Stimulated activated CD4-positive, alpha-beta T cell treated with anti-CD3 and anti-CD28 coated beads, Interleukin-2, amount 100 ng/mL, for 24 hours (primary cell): Measurements from ENCODE around the gene KMT2C.
A peak's percentile ranks its signal among the peaks of the same experiment; 100 is the strongest.
"Not testable (repeated sequence)": the region's sequence is repeated elsewhere in the genome, so short reads cannot be mapped to it uniquely, and the experiment has no call there.

Experiments used
- DNase-seq, 2 donors: peaks; one replicate each; pipeline ENCODE4 v3.0.0-alpha.2; 2020

Gene KMT2C

GRCh38 chr7:152435384-152436110, at the start of gene KMT2C:
TSS of gene KMT2C (minus strand) at chr7:152436003. CDS start at chr7:152435786, 217 bp downstream.
- DNase-seq, result peak; percentile 57 to 59

- DNase-seq, result no peak
Observed at GRCh38 chr7:152481082-152481481, 45.3 kb upstream of the KMT2C start.

- no peak for DNase-seq
Observed at GRCh38 chr7:152480664-152481063, 44.9 kb upstream of the KMT2C start.

GRCh38 chr7:152479595-152479994, 43.8 kb upstream of the KMT2C start:
- no peak for DNase-seq

GRCh38 chr7:152478140-152478539, 42.3 kb upstream of the KMT2C start:
- no peak for DNase-seq

DNA sequence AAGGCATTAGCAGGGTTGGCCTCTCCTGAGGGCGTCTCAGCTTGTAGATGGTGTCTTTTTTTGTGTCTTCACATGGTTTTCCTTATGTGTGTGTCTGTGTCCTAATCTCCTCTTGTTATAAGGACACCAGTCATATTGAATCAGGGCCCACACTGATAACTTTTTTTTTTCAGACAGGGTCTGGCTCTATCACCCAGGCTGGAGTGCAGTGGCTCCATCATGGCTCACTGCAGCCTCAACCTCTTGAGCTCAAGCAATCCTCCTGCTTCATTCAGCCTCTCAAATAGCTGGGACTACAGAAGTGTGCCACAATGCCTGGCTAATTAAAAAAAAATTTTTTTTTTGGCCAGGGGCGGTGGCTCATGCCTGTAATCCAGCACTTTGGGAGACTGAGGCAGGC, 41.3 kb upstream of the KMT2C start:
- DNase-seq, result no peak

- DNase-seq, result no peak
Observed at GRCh38 chr7:152476551-152476950, 40.7 kb upstream of the KMT2C start.

DNA sequence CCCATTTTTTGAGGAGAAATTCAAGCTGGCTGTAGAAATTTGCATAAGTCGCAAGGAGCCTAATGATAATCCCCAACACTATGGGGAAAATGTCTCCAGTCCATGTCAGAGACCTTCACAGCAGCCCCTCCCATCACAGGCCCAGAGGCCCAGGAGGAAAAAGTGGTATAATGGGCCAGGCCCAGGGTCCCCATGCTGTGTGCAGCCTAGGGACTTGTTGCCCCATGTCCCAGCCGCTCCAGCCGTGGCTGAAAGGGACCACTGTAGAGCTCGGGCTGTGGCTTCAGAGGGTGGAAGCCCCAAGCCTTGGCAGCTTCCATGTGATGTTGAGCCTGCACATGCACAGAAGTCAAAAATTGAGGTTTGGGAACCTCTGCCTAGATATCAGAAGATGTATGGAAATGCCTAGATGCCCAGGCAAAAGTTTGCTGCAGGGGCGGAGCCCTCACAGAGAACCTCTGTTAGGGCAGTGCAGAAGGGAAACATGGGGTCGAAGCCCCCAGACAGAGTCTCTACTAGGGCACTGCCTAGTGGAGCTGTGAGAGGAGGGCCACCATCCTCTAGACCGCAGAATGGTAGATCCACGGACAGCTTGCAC, 35.3 kb upstream of the KMT2C start:
- DNase-seq, result not testable (repeated sequence)

- not testable (repeated sequence) for DNase-seq
Observed at GRCh38 chr7:152470251-152471022, 34.6 kb upstream of the KMT2C start.

DNA sequence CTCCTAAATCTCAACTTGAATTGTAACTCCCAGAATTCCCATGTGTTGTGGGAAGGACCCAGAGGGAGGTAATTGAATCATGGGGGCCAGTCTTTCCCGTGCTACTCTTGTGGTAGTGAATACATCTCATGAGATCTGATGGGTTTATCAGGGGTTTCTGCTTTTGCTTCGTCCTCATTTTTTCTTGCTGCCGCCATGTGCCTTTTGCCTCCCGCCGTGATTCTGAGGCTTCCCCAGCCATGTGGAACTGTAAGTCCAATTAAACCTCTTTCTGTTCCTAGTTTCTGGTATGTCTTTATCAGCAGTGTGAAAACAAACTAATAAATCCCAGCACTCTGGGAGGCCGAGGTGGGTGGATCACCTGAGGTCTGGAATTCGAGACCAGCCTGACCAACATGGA, 33.8 kb upstream of the KMT2C start:
- DNase-seq, result not testable (repeated sequence)

- no peak for DNase-seq
Observed at GRCh38 chr7:152467225-152467624, 31.4 kb upstream of the KMT2C start.

- DNase-seq, result no peak
Observed at GRCh38 chr7:152465119-152465387, 29.2 kb upstream of the KMT2C start.

DNA sequence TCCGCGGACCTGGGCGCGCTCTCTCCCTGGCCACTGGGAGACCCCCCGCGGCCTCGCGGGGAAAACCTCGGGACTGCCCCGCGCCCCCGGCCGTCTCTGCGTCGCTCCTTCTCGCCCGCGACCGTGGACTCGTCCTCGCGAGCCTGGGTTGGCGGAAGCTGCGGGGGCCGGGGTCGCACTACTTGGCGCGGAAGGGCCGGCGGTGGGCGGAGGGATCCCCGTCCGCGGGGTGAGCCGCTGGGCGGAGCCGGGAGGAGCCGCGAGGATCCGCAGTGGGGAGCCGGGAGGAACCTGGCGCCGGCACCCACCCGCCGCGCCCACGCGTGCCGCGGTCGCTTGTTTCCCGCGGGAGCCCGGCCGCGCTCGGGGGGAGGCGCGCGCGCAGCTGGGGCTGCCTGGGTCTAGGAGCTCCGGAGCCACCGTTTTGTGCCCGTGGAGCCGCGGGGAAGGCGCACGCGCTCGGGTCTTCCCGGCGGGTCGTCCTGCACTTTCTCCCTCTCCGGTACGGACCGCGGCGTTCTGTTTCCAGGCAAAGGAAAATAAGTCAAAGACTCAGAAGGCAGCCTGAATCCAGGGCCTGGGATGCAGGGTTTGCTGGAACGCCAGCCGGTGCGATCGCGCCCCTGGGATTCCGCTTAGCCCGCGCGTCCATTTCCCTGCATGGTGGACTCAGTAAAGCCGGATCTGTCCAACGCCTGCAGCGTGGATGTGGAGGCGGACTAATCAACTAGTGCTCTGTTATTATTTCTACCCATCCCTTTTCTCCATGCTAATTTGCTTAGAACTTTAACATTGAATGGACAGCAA, 28.7 kb upstream of the KMT2C start:
- DNase-seq, result peak; percentile 78 to 82

DNA sequence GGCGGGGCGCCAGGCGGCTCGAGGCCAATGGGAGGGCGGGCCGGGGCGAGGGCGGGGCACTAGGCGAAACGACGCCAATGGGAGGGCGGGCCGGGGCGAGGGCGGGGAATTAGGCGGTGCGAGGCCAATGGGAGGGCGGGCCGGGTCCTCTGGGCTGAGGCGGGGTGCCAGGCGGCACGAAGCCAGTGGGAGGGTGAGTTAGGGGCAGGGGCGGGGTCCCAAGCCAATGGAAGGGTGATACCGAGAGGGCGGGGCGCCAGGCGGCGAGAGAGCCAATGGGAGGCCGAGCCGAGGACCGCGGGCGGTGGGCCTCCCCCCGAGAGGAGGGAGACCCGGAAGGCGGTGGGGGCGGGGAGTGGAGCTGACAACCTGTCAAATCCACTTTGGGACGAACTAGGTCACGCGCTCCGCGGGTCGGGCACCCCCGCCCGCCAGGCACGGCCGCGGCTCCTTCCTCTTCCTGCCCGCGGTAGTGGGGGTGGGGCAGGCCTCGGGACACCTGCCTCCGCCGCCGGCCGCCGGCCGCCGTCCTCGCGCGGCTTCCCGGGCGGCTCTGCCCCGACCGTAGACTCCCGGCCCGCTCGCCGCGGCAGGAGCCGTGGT, 28.0 kb upstream of the KMT2C start:
- DNase-seq, result peak; percentile 100

DNA sequence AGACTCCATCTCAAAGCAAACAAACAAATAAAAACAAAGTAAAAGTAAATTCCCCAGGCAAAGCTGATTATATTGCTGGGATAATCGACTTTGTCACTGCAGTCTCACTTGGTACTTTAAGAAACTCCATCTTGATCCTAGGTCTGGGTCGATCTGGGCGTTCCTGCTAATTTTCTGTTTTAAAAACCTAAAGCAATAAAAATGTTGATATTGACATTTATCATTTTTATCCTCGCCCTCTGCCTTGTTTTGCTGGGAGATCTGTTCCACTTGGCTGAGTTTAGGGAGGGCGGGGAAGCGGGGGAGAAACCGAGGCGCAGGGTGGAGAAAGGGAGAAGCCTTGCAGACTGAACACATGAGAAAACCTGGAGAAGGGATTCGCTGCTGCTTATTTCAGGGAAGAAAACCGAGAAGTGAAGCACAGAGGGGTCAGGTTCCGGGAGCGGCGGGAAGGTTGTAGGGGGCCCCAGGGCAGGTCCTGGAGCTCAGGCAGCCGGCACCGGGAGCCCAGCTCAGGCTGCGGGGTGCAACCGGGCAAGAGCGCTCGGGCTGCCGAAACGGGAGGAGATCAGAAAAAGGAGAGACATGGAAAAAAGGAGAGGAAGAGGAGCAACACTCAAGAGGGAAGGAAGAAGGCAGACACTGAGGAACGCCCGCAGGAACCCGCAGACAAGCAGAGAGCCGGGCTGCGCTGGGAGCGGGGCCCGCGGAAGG, 27.3 kb upstream of the KMT2C start:
- DNase-seq, result no peak

DNA sequence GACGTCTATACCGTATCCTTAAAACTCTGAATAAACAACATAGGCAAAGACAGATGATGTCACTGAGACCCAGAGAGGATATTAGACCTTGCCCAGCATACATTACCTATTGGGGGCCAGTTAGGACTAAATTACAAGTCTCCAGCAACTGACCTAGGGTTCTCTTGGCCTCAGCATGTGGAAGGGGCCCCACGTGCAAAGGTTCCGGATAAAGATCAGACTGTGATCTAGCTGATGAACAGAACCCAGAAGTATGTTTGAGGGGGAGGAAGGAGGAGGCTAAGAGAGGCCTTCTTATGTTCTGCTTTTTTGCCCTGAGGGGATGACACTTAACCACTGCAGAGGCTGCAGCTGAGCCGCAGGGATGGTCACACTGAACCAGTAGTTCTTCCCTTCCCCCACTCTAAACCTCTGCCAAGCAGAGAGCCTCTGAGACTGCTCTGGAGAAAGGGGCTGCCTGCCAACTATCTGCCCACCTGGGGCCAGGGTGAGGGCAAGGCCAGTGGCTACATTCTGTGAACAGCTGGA, 24.0 kb upstream of the KMT2C start:
- no peak for DNase-seq

- DNase-seq, result no peak
Observed at GRCh38 chr7:152451356-152451755, 15.6 kb upstream of the KMT2C start.

- DNase-seq, result not testable (repeated sequence)
Observed at GRCh38 chr7:152445386-152446008, 9.7 kb upstream of the KMT2C start.

DNA sequence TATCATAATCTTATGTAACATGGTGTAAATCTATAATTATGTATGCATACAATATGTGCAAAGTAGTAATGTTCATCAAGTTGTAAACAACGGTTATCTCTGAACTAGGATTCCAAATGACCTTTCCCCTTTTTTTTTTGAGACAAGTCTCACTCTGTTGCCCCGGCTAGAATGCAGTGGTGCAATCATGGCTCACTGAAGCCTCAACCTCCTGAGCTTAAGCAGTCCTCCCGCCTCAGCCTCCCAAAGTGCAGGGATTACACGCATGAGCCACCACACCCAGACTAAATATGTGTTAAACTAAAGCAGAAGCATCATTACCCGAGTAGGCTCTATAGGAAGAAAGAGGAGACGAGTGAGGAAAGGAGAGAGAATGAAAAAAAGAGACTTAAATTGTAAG, 7.8 kb upstream of the KMT2C start:
- DNase-seq, result no peak

- DNase-seq, result no peak
Observed at GRCh38 chr7:152442330-152442835, 6.6 kb upstream of the KMT2C start.

GRCh38 chr7:152441810-152442209, 6.0 kb upstream of the KMT2C start:
- DNase-seq, result not testable (repeated sequence)
